M059J (cell line): ENCODE results near the gene KCNH1. TPM values are rescaled to one million over a fixed set of nuclear protein-coding genes. Genes with fewer than 3 reads are reported as not detected.
A peak's percentile ranks its signal among the peaks of the same experiment; 100 is the strongest.

Source experiments
- DNase-seq: peaks from one replicate; pipeline ENCODE4 v3.0.0-alpha.2; 2012; ENCODE audit warnings: low read depth
- total RNA-seq: library from RNA; depleted of rRNA; stranded (reverse); fragments of >200 nt; shearing (Covaris generic); gene quantifications from 2 replicates; pipeline ENCODE4 v1.2.3, GENCODE V29; 2014; rRNA removed

KCNH1 gene
- total RNA-seq, 1 experiment from 2014 or later: 3.2 TPM

DNA sequence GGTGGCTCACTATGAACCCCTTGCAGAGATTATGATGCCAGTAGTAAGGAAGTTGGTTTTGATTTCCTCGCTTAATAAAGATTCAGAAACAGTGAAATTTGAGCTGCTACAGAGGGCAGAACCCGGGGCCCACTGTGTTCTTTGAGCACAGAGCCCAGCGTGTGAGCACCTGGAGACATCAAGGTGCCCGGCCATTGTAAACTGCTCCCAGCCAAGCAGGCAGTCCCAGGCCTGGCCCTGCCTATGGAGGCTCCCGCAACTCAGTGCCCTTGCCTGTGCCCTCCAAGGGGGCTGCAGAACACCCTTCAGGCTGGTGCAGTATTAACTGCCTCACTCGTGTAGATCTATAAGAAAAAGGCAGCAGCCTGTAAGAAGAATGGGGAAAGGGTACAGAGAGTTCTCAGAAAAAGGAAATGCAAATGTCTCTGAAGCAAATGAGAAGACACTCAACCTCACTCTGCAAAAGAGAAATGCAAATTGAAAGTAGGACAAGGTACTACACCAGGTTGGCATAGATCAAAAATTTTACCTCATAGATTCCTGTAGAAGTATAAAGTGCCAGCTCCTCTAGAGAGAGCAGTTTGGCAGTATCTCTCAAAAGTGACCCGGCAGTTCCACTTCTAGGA, 481.5 kb downstream of the KCNH1 start:
- no peak for DNase-seq

DNA sequence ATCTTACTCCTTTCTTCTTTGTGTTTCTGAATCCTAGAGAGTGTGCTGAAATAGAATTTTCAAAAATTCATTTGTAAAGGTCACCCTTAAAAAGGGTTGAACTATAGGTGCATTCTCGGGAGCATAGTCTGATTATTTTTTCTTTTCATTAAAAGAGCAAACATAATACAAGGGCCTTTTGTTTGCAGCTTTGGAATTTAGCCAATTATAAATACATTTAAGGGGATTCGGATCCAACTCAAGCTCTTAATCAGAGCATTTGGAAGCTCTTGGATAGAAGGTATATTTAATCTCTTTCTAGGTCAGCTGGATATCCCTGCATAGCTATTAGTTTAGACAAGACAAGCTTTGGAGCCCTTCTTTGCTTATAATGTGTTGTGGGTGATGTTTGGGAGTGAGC, 483.5 kb downstream of the KCNH1 start:
- no peak for DNase-seq

DNA sequence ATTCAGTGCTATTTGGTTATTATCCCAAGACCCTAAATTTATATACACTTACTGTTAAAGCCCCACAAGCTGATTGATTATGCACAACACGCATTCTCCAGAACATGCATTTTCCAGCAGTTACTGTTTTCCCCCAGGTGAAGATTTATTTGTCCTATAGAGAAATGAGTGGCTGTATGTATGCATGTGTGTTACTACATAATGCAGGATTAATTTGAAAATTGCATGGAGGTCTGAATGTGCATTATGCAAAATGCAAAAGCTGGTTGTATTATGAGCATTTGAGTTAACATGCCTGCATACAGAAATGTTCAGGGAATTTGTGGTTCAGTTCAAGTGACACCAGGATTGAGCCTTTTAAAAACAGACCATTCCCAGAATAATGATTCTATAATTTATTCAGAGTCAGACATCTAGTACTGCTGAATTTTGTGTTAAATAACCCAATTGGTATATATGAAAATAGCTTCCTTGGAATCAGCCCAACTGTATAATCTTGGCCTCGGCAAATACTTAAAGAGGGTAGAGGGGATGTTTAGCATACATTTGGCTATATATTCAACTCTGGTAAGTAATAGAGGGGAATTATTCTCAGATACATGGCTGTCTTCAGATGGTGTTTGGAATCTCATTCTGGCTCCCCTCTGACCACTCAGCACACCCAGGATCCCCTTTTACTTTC, 485.2 kb downstream of the KCNH1 start:
- DNase-seq: no peak

DNA sequence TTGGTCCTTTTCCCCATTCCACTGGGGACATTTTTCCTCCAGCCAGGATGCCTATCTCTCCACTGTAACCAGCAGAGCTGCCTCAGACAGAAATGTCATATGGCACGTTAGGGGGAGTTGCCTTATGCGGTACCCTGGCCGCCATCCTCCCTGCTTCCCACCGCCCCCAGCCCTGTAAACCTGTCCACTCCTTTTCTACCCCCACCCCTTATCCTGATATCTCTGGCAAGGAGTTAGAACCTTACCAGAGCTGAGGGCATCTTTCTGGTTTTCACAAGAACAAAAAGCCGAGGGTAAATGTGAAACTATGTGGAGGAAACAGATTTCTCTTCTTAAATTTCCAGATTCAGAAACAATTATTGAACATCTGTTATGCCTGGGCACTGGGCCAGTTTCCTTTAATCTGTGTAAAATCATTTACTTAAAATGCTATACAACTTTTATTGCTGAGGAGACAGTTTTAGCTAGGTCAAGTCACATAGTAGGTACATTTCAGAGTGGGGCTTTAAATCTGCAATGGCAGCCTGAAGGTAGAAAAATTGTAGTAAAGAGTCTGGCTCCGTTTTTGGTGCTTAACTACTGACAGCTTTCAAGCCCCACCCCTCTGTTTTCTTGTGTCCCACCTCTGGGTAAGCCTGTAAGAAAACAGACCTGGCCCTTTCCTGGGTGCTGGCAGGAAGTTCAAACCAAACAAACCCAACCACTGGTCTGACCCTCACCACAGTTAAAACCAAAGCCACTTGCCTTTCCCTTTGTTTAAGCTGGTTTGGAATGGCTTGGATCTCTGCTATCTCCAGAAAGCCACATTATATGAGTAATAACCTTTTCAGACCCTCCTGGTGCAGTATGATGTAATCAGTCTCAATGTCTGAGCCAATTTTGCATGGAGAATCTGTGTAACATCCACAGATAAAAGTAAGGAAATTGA, 486.3 kb downstream of the KCNH1 start:
- peak; percentile 84 for DNase-seq

- DNase-seq: no peak
Observed at GRCh38 chr1:210646258-210646616, 487.7 kb downstream of the KCNH1 start.

DNA sequence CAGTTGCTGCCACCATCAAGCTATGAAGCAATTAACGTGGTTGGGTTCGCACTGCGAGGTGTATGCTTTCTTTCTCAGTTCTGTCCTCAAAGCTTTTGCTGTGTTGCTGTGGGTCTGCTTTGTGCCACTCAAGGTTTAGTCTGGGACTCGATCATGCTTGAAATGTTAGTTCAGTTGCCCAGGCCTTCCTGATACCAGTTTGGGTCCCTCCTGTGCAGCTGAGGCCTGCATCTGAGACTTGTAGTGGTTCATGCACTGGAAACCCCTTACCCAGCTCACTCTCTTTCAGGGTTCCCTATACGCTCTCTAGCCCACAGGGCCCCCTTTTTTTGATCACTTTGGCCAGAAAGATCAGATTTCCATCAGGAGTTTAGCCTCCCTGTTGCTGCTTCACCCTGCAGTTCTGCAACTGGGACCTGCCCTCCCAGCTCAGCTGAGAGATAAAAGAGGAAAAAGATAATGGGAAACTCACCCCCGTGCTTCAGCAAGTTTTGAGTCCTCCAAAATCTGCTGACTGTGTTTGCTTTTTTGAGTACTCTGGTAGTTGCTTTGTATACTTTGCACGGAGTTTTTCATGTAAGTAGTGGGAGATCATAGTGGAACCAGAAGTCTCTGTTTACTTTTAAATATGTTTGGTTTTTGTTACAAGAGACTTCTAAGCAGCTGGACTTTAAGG, 488.2 kb downstream of the KCNH1 start:
- DNase-seq: no peak

GRCh38 chr1:210641582-210641981, 492.4 kb downstream of the KCNH1 start:
- no peak for DNase-seq

- DNase-seq: no peak
Observed at GRCh38 chr1:210635108-210635507, 498.8 kb downstream of the KCNH1 start.

DNA sequence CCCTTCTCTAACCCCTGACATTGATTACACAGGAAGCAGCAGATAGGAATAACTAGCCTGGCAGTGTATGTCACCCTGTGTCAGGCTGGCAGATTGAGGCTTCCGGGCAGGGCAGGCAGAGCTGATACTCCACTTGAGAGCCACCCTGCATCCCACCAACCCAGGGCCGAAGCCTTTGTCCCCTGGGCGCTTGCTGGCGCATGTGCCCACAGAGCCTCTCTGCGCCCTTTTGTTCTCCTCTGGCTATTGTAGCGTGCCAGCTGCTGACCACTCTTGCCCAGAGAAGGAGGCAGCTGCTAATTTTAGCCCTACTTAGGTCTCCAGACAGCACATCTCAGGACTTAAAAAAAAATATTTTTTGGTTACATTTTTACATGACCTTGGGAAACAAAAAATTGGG, 500.3 kb downstream of the KCNH1 start:
- DNase-seq: no peak

- no peak for DNase-seq
Observed at GRCh38 chr1:210633140-210633539, 500.8 kb downstream of the KCNH1 start.

- DNase-seq: no peak
Observed at GRCh38 chr1:210631399-210631798, 502.5 kb downstream of the KCNH1 start.

DNA sequence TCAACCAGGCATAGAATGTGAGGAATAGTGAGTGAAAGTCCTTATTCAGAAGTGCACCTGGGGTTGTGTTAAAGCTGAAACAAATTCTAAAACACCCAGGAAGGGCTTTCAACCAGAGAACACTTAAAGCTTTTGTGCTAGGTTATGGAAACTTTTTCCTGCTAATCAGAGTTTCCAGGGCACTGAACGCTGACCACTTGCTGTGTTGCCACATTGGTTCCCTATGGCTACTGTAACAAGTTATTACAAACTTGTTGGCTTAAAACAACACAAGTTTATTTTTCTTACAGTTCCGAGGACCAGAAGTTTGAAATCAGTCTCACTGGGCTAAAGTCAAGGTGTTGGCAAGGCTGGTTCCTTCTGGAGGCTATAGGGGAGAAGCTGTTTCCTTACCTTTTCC, 504.7 kb downstream of the KCNH1 start:
- DNase-seq: no peak

GRCh38 chr1:210627755-210628154, 506.2 kb downstream of the KCNH1 start:
- DNase-seq: peak; percentile 18

Other genes starting within 250 kb of the KCNH1 start
- 13.5 and 20.7 TPM in 2 replicates for gene RCOR3, start 125.2 kb upstream of the KCNH1 start, total RNA-seq
- gene TRAF5, start 192.7 kb upstream of the KCNH1 start, total RNA-seq: 1.5 and 3.1 TPM in 2 replicates